DMS153 (cell line): Measurements from ENCODE around the gene YPEL4.

ENCODE experiments used
- DNase-seq: peaks from one replicate; lab custom pipeline; 2025; lab: John Stamatoyannopoulos, UW

The YPEL4 gene

DNA sequence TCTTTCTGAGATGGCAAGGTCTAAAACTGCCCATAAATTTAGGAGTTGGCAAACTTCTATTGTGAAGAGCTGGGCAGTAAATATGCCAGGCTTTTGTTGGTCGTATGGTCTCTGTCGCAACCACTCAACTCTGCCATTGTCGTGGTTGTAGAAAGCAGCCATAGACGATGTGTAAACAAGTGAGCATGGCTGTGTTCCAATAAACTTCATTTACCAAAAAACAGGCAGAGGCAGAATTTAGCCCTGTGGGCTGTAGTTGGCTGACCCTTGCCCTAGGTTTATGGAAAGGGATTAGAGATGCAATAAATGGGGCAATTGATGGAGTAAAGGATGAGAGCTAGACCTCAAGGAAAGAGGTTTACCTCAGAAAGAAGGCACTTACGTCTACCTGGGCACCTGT, 17.6 kb downstream of the YPEL4 start:
- DNase-seq: no peak

DNA sequence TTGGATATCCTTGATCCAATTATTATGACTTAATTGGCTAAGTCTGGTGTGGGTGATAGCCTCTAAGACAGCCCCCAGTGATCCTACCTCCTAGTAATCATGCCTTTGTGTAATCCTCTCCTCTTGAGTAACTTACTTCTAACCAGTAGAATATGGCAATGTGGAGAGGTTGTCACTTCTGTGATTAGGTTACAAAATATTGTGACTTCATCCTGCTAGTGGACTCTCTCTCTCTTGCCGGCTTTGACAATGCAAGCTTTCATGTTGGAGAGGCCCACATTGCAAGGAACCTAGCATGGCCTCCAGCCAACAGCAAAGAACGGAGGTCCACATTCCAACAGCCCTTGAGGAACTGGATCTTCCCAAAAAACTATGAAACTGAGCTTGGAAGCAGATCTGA, 19.5 kb downstream of the YPEL4 start:
- DNase-seq: no peak

DNA sequence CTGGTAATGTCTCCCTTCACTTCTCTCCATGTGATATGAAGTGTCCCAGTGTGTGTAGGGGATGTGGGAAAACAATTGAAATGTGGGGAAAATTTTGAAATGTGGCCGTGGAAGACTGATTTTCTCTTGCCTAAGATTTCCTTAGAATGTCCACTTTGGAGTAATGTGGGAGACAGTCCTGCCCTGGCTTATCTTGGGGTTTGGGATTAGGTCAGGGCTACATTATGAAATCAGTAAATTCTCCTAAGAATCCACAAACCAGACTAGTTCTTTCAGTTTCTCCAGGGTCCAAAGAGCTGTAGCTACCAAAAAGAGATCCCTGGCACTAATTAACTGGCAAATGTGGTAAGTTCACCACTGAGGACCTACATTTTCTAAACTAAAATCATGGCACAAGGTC, 22.8 kb downstream of the YPEL4 start:
- no peak for DNase-seq

DNA sequence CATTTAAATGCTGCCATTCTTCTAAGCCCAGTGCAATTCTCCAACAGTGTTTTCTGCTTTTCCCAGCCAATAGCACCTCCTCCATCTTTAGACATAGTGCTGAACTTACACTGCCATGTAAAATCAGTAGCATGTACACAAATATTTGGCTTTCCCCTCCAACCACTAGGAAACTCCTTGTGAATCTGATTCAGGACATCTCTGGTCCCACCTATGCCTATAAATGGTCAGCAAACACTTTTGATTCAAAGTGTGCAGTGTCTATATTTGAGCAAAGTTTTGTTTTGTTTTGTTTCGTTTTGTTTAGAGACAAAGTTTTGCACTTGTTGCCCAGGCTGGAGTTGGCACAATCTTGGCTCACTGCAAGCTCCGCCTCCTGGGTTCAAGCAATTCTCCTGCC, 24.8 kb downstream of the YPEL4 start:
- no peak for DNase-seq

DNA sequence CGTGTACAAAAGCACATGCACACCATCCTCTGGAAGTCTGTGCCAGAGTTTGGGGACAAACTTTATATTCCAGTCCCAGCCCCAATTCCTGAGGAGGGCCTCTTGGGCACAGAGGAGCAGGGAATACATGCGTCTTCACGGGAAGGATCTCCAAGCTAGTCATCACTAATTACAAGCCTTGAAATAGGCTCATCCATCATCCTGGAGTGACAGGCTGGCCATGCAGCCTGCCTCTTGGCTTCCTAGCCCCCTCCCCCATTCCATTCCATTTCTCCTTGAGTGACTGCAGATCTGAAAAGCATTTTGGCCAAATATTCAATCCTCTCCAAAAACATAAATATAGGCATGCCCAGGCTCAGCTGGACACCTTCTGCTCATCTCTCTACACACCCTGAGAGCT, 27.4 kb downstream of the YPEL4 start:
- DNase-seq: no peak

DNA sequence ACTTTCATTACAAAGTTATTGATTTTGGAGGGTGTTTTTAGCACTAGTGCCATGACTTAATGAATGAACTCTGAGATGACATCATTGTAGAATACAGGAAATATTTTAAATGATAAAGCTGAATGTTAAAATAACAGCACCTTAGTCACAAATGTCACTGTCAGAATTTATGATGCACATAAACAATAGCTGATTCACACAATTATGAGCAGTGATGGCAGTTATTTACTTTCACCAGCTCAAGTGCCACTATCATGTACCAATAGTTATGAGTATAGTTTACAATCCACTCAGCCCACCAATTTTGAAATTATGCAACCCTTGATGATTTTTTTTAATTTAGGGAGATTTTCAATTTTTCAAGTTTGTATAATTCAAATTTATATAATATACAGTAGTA, 29.2 kb downstream of the YPEL4 start:
- no peak for DNase-seq

DNA sequence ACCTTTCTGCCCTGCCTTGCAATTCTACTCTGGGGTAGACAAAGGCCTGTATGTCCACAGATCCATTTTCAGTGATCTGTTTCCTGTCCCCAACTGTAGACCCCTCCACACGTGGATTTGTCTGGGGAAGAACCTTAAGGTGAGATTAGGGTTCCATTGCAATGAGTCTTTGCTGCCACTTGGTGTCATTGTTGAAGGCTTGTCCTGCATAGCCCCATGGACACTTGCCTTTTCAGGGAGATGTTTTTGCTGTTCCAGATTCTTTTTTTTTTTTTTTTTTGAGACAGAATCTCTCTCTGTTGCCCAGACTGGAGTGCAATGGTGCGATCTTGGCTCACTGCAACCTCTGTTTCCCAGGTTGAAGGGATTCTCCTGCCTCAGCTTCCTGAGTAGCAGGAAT, 30.4 kb downstream of the YPEL4 start:
- DNase-seq: no peak

DNA sequence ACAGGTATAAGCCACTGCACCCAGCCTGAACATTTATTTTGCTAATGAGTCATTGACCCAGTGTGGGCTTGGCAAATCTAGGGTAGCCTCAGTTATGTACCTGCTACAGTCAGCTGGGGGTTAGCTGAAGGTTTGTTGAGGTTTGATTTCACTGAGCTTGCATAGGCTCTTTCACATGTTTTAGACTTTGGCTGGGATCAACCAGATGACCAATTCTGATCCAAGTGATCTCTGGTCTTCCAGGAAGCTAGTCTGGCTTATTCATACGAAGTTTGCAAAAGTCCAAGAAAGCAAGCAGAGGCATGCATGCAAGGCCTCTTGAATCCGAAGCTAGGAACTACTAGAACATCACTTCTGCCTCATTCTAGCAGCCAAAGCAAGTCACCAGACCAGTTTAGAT, 31.3 kb downstream of the YPEL4 start:
- DNase-seq: no peak

DNA sequence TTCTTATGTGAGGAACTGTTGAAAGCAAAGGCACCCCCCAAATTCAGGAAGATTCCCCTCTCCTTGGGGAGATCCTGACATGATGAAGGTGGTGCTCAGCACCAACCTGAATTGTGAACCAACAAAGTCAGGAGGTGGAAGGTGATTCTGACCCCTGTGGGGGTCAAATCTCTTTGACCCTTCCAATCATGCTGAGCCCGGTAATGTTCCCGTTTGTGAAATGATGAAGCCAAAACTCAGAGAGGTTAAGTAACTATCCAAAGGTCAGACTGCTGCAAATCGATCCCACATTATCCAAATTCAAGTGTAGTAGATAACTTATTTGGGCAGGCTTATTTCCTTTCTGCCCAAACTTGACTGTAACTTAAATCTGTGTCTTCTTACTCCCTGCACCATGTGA, 33.1 kb downstream of the YPEL4 start:
- no peak for DNase-seq

DNA sequence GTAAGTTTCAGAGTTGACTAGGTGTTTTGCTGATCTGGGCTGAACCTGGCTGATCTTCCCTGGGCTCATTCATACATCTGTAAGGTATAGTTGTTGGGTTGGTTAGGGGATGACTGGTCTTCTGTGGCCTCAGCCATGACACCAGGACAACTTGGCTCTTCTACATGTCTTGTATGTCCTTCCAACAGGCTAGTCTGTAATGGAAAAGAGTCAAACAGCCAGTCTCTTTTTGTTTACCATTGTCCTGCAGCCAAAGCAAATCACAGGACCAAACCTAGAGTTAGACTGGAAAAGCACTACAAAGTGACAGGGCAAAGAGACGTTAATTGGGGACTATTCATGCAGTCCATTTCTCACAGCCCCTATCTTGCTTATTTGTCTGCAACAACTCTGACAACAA, 34.4 kb downstream of the YPEL4 start:
- no peak for DNase-seq

DNA sequence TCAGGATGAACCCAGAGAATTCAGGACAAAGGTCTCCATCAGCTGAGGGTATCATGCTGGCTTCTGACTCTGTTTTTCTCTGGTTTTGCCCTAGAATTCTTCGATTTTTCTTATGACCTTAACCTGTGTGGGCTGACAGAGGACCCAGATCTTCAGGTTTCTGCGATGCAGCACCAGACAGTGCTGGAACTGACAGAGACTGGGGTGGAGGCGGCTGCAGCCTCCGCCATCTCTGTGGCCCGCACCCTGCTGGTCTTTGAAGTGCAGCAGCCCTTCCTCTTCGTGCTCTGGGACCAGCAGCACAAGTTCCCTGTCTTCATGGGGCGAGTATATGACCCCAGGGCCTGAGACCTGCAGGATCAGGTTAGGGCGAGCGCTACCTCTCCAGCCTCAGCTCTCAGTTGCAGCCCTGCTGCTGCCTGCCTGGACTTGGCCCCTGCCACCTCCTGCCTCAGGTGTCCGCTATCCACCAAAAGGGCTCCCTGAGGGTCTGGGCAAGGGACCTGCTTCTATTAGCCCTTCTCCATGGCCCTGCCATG, 35.4 kb downstream of the YPEL4 start:
- DNase-seq: no peak

DNA sequence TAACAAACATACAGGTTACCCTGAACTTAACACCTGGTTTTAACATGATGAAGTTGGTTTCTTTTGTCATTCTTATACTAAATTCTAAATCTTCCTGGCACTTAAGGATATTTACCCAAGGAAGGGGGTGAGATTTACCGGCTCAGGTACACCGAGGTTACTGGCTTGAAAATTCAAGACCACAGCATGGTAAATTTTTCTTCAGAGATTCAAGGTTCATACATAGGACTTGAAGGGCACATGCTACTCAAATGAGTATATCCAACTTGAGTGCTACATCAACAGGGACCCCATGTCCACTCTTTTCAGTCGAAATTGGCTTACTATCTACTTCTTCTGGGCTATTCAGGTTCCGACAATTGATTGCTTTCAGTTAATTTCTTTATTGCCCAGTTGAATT, 39.5 kb downstream of the YPEL4 start:
- DNase-seq: no peak

DNA sequence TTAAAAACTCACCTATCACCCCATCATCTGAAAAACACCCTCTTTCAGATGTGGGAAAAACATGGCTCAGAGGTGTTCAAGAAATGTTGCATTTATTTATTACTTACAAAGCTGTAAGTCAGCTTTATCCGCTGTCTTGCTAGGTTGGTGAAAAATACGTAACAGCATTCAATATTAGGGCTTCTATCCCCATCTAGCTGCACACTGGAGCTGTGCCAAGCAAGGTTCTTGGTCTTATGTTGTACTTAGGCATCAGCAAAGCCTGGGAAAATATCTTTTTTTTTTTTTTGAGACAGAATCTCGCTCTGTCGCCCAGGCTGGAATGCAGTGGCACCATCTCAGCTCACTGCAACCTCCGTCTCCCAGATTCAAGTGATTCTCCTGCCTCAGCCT, 44.7 kb downstream of the YPEL4 start:
- DNase-seq: no peak

DNA sequence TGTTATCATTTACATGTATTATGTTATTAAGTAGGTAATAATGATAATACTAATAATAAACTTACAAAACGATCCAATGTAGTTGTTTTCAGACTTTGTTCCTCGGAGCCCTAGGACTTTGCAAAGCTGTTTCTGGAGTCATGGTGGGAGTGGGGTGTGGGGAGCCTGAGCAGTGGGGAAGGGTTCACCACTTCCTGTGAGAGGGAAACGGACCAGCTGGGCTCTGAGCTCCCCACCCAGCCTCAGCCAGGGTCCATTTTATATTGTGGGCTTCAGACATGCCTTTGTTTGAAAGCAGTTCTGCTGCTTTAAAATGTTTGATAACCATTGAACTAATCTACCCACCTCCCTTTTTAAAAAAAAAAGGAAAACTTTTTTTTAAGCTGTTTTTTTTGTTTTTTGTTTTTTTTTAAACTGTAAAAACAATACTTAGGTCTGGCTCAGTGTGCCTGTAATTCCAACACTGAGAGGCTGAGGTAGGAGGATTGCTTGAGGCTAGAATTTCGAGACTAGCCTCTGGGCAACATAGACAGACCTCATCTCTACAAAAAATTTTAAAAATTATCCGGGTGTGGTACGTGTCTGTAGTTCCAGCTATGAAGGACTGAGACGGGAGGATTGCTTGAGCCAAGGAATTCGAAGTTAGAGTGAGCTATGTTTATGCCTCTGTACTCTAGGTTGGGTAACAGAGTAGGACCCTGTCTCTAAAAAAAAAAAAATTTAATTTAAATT, 45.2 kb downstream of the YPEL4 start:
- no peak for DNase-seq

DNA sequence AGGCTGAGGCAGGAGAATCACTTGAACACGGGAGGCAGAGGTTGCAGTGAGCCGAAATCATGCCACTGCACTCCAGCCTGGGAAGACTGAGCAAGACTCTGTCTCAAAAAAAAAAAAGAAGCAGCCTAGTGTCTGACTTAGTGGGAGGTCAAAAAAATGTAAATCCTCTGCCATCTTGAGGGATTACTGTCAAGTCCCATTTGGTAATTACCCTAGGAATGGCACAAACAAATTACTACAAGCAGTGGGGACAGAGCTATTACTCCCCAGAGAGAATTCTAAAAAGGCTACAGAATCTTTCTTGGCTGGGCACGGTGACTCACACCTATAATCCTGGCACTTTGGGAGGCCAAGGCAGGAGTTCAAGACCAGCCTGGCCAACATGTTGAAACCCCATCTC, 48.4 kb downstream of the YPEL4 start:
- DNase-seq: no peak

DNA sequence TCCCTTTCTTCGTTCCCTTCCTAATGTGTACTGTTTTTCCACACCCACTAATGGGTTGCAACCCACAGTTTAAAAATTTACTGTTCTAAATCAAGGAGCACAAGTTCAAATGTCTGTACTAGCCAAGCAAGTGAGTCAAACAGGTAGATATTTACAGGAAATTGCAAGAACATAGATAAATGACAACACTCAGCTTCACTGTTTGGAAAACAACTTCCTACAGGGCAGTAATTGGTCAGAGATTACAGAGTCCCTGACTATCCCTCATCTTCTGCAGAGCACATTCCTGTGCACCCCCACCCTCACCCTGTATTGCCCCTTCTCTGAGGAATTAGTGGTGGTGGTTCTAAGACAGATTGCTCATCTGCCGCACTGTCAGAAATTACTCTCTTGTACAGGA, 50.3 kb downstream of the YPEL4 start:
- DNase-seq: no peak

DNA sequence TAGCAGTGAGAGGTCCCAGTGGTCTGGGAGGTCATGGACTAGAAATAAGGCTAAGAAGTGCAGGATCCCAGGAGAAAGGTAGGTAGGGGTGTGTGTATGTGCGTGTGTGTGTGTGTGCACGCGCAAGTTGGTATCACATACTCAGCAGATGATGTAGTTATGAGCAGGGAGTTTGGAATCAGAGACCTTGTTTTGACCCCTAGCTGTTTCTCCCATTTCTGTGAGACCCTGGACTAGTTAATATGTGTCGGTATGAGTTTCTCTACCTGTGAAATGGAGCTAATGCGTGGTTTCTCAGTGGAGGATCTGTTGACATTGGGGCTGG, 50.9 kb downstream of the YPEL4 start:
- DNase-seq: no peak

DNA sequence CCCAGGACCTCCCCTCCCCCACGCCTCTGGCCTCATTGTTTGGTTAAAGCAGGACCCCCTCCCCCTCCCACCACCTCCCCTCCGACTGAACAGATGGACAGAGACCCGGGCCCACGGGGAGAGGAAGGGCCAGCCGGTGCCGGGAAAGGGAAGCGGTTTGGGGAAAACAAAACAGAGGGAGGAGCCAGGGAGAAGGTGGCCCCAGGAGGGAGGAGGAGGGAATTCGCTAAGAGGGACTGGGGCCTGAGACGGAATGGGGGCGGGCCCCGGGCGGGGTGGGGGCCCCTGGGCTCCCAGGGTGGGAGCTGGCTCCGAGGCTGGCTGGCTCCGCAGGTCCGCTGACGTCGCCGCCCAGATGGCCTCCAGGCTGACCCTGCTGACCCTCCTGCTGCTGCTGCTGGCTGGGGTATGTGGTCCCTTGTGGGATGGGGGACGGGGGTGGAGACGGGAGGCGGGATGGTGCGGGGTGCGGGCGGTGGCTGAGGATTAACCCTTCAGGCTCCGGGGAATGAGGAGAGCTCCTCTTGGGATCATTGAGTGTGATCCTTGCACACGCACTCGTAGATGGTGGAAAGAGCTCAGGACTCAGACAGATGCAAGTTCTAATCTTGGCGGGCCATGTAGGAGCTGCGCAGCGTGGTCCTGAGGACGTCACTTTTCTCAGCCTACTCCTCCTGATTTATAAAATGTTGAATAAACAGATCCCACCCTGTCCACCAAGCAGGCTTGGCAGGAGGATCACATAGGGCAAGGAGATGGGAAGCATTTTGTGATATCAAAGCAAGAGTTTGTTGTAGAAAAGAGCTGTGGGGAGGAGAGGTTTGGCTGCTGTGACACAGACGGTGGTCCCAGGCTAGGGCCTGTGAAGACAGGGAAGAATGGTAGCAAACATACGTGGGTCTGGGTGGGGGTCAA, 51.5 kb downstream of the YPEL4 start:
- DNase-seq: no peak

DNA sequence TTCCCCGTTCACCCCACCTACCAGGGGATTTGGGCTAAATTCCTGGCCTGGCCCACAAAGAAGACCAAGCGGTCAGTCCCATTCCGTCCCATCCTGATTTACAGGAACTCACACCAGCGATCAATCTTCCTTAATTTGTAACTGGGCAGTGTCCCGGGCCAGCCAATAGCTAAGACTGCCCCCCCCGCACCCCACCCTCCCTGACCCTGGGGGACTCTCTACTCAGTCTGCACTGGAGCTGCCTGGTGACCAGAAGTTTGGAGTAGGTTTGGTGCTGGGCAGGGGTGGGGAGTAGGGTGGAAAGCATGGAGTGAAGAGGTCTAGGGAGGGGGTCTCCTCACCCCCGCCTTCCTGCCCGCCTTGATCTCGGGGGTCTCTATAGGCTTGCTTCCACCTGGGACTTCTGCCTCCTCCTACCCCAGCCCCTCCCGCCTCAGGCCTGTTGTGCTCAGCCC, 52.2 kb downstream of the YPEL4 start, which contains the start of gene SERPING1:
Gene SERPING1, plus strand, starts transcription at position 225 of the 455 bp plus-strand sequence. CDS start 586 bp downstream, outside the sequence.
- no peak for DNase-seq

DNA sequence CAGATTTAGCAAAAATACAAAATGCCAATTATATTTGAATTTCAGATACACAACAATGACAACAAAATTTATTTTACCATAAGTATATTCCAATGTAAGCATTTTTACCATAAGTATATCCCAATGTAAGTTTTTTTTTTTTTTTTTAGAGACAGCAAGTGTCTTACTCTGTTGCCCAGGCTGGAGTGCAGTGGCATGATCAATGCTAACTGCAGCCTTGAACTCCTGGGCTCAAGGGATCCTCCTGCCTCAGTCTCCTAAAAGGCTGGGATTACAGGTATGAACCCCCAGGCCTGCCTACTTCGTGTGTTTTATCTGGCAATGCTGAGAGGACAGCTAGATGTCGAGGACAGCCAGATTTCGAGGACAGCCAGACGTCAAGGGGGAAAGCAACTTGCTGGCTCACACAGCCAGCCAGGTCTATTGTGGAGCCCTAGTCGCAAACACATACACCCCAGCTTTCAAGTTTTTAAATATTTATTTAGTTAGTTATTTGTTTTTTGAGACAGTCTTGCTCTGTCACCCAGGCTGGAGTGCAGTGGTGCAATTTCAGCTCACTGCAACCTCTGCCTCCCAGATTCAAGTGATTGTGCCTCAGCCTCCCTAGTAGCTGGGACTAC, 53.3 kb downstream of the YPEL4 start:
- no peak for DNase-seq
